Body of pancreas (tissue), 4 donors: ENCODE measurements around the gene PLCG2.

ENCODE experiments used
- CTCF ChIP-seq, 7 experiments: fragments of 450-650 bp in 4 of 7; fragments of 200-600 bp in 3 of 7; sonication (generic) in 3 of 7; IDR thresholded peaks; one replicate each; pipeline ENCODE4 v1.5.1; 2016 to 2019; ENCODE audit warnings: antibody characterized with exemption in 7 of 7
- POLR2A ChIP-seq, 3 donors: fragments of 450-650 bp; IDR thresholded peaks; one replicate each; pipeline ENCODE4 v1.6.1; 2016; ENCODE audit warnings: antibody characterized with exemption in 3 of 3, mild to moderate bottlenecking in 2 of 3

- no peak for TF ChIP-seq CTCF (IDR thresholded peaks at IDR 0.05)
- TF ChIP-seq POLR2A (IDR thresholded peaks at IDR 0.05), result no peak
Observed at GRCh38 chr16:81907681-81908080, 128.6 kb downstream of the PLCG2 start.
